Vagina (tissue), 2 donors: ENCODE measurements around the gene STARD3NL. TPM values are rescaled to one million over a fixed set of nuclear protein-coding genes. Genes with fewer than 3 reads are reported as not detected.
"Not testable (repeated sequence)": the region's sequence is repeated elsewhere in the genome, so short reads cannot be mapped to it uniquely, and the experiment has no call there.

Experiments
- DNase-seq, 2 donors: peaks; one replicate each; pipeline ENCODE4 v3.0.0-alpha.2; 2017; ENCODE audit errors: extremely low spot score in 2 of 2
- H3K27ac ChIP-seq: fragments of 200-600 bp; sonication (generic); one replicate; pipeline ENCODE4 v1.5.1; 2019
- H3K27me3 ChIP-seq: fragments of 200-600 bp; sonication (generic); one replicate; pipeline ENCODE4 v1.5.1; 2019
- H3K36me3 ChIP-seq, 2 donors: fragments of 200-600 bp; sonication (generic); one replicate each; pipeline ENCODE4 v1.5.1; 2017 to 2019
- H3K4me1 ChIP-seq: fragments of 200-600 bp; sonication (generic); one replicate; pipeline ENCODE4 v1.5.1; 2019
- H3K4me3 ChIP-seq, 2 donors: fragments of 200-600 bp; sonication (generic); 1 replicate in 1 of 2; 2 replicates in 1 of 2; pipeline ENCODE4 v1.5.1; 2016 to 2019
- H3K9me3 ChIP-seq: fragments of 200-600 bp; sonication (generic); one replicate; pipeline ENCODE4 v1.5.1; 2019
- POLR2A ChIP-seq, 2 donors: fragments of 450-650 bp; IDR thresholded peaks; one replicate each; pipeline ENCODE4 v1.6.1; 2017; ENCODE audit warnings: antibody characterized with exemption in 2 of 2, mild to moderate bottlenecking in 2 of 2, moderate library complexity in 2 of 2
- POLR2AphosphoS5 ChIP-seq, 2 donors: sonication (generic); formaldehyde crosslinking; IDR thresholded peaks; one replicate each; pipeline ENCODE4 v1.9.0; 2017; ENCODE audit warnings: antibody characterized with exemption in 2 of 2, mild to moderate bottlenecking in 2 of 2, low read depth in 1 of 2; ENCODE audit not compliant: insufficient read depth in 1 of 2
- intact Hi-C: fragments of 100-400 bp; cut with DNase I; formaldehyde crosslinking; loops from one replicate; pipeline ENCODE4 v1.15.1; 2023
- total RNA-seq: library from RNA; depleted of rRNA; stranded (reverse); fragments of >200 nt; gene quantifications from one replicate; pipeline ENCODE4 v1.2.3, GENCODE V29; 2016
- TF ChIP-seq, protein P1 (sequence below), 3 experiments: fragments of 450-650 bp in 2 of 3; fragments of 200-600 bp in 1 of 3; sonication (generic) in 1 of 3; IDR thresholded peaks; one replicate each; pipeline ENCODE4 v1.5.1; 2017 to 2019; ENCODE audit warnings: antibody characterized with exemption in 3 of 3, mild to moderate bottlenecking in 2 of 3, moderate library complexity in 2 of 3

STARD3NL gene
- total RNA-seq, 1 donor from 2014 or later: 29.5 TPM

DNA sequence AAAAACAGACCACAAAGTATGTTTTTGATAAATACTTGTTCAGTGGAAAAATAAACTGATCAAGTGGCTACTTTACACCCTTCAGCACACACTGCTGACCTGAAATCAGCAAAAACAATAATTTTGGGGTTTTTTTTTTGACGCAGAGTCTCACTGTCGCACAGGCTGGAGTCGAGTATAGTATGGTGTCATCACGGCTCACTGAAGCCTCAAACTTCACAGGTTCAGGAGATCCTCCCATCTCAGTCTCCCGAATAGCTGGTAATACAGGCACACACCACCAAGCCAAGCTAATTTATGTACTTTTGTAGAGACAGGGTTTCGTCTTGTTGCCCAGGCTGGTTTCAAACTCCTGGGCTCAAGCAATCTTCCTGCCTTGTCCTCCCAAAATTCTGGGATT, 64.8 kb downstream of the STARD3NL start:
- DNase-seq: no peak
- H3K4me3 ChIP-seq: no peak overlapping the region
- intact Hi-C loops: no loop called here
- H3K9me3 ChIP-seq: no peaks in the 10 kb centered on the region
- no peak overlapping the region for H3K27ac ChIP-seq
- TF ChIP-seq POLR2A (IDR thresholded peaks at IDR 0.05) (no peak), POLR2AphosphoS5 (IDR thresholded peaks at IDR 0.05; ENCODE audit: insufficient read depth in 1 of 2, low read depth in 1 of 2) (no peak)
- TF ChIP-seq, protein P1, sequence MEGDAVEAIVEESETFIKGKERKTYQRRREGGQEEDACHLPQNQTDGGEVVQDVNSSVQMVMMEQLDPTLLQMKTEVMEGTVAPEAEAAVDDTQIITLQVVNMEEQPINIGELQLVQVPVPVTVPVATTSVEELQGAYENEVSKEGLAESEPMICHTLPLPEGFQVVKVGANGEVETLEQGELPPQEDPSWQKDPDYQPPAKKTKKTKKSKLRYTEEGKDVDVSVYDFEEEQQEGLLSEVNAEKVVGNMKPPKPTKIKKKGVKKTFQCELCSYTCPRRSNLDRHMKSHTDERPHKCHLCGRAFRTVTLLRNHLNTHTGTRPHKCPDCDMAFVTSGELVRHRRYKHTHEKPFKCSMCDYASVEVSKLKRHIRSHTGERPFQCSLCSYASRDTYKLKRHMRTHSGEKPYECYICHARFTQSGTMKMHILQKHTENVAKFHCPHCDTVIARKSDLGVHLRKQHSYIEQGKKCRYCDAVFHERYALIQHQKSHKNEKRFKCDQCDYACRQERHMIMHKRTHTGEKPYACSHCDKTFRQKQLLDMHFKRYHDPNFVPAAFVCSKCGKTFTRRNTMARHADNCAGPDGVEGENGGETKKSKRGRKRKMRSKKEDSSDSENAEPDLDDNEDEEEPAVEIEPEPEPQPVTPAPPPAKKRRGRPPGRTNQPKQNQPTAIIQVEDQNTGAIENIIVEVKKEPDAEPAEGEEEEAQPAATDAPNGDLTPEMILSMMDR (IDR thresholded peaks at IDR 0.05): no peak
- no peaks in the 10 kb centered on the region for H3K4me1 ChIP-seq
- no peaks in the 10 kb centered on the region for H3K36me3 ChIP-seq
- no peaks in the 10 kb centered on the region for H3K27me3 ChIP-seq

DNA sequence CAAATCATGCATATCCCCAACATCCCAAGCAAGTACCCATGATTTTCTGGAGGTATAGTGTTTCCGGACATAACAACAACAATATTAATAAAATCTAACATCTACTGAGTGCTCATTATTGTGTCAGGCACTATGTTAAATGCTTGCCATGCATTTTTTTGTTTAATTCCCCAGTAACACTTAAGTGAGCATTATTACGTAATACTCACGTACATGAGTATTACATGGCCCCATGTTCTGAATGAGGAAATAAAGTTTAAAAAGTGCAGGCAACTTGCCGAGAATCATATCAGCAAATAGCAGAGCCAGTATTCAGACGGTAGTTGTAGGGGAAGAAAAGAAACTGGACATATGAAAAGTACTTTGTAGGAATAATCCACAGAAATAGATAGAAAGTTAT, 65.3 kb downstream of the STARD3NL start:
- H3K4me1 ChIP-seq, H3K36me3 ChIP-seq, H3K9me3 ChIP-seq, intact Hi-C loops, H3K4me3 ChIP-seq, H3K27ac ChIP-seq, DNase-seq, H3K27me3 ChIP-seq: not testable (repeated sequence)

DNA sequence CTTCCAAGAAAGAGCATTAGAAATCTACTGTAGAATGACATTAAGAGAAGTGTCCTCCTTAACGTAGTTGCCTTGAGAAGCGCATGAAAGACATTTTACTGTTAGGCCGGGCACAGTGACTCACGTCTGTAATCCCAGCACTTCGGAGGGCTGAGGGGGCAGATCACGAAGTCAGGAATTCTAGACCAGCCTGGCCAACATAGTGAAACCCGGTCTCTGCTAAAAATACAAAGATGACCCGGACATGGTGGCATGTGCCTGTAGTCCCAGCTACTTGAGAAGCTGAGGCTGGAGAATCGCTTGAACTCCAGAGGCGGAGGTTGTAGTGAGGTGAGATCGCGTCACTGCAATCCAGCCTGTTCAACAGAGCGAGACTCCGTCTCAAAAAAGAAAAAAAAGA, 66.5 kb downstream of the STARD3NL start:
- no peak for TF ChIP-seq POLR2AphosphoS5 (IDR thresholded peaks at IDR 0.05; ENCODE audit: insufficient read depth in 1 of 2, low read depth in 1 of 2)
- TF ChIP-seq, protein P1 (IDR thresholded peaks at IDR 0.05): no peak
- TF ChIP-seq POLR2A (IDR thresholded peaks at IDR 0.05): no peak
- Histone ChIP-seq H3K4me1 (no peaks in the 10 kb centered on the region), H3K4me3 (no peak overlapping the region), H3K27me3 (no peaks in the 10 kb centered on the region), H3K9me3 (no peaks in the 10 kb centered on the region), H3K36me3 (no peaks in the 10 kb centered on the region), H3K27ac (no peak overlapping the region)
- no peak for DNase-seq
- intact Hi-C loops: no loop called here

DNA sequence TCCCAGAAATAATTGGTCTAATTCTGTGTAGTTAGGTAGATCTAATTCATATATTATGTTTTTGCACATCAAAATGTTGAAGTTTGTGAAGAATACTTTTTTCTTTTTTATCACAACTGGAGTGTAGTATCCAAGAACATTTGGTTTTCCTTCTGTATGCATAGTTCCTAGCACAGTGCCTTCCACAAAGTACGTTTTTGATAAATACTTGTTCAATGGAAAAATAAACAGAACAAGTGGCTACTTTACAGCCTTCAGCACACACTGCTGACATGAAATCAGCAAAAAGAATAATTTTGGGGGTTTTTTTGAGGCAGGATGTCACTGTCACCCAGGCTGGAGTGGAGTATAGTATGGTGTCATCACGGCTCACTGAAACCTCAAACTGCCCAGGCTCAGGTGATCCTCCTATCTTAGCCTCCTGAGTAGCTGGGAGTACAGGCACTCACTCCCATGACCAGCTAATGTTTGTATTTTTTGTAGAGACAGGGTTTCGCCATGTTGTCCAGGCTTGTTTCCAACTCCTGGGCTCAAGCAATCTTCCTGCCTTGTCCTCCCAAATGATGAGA, 67.4 kb downstream of the STARD3NL start:
- H3K27ac ChIP-seq: no peak overlapping the region
- no peaks in the 10 kb centered on the region for H3K36me3 ChIP-seq
- intact Hi-C loops: no loop called here
- H3K4me1 ChIP-seq: no peaks in the 10 kb centered on the region
- no peaks in the 10 kb centered on the region for H3K9me3 ChIP-seq
- TF ChIP-seq POLR2AphosphoS5 (IDR thresholded peaks at IDR 0.05; ENCODE audit: insufficient read depth in 1 of 2, low read depth in 1 of 2) (no peak), POLR2A (IDR thresholded peaks at IDR 0.05) (no peak)
- TF ChIP-seq, protein P1 (IDR thresholded peaks at IDR 0.05): no peak
- H3K4me3 ChIP-seq: no peak overlapping the region
- no peaks in the 10 kb centered on the region for H3K27me3 ChIP-seq
- DNase-seq: no peak

DNA sequence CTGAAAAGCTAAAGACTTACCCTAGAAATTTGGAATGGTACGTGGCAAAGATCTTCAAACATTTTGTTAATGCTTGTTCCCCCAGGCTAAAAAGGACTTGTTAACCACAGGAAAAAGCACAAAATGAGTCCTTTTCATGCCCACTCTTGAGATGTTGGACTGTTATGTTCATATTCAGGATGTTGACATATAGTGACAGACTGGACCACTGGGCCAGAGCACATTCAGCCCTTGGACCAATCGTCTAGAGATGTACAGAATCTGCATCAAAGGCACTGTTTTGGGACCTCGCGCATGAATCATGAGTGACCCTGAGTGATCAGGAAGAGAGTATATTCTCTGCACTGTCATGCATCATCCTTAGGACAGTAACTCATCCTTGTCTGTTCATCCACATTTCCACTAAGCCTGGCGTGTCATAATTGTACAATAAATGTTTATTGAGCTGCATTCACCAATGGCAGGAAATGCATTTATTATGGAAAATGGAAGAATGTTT, 70.1 kb downstream of the STARD3NL start:
- Histone ChIP-seq H3K27me3 (no peaks in the 10 kb centered on the region), H3K4me1 (no peaks in the 10 kb centered on the region), H3K4me3 (no peak overlapping the region), H3K36me3 (no peaks in the 10 kb centered on the region), H3K9me3 (no peaks in the 10 kb centered on the region), H3K27ac (no peak overlapping the region)
- TF ChIP-seq, protein P1 (IDR thresholded peaks at IDR 0.05): no peak
- no peak for TF ChIP-seq POLR2A (IDR thresholded peaks at IDR 0.05)
- TF ChIP-seq POLR2AphosphoS5 (IDR thresholded peaks at IDR 0.05; ENCODE audit: insufficient read depth in 1 of 2, low read depth in 1 of 2): no peak
- DNase-seq: no peak
- intact Hi-C loops: no loop called here

DNA sequence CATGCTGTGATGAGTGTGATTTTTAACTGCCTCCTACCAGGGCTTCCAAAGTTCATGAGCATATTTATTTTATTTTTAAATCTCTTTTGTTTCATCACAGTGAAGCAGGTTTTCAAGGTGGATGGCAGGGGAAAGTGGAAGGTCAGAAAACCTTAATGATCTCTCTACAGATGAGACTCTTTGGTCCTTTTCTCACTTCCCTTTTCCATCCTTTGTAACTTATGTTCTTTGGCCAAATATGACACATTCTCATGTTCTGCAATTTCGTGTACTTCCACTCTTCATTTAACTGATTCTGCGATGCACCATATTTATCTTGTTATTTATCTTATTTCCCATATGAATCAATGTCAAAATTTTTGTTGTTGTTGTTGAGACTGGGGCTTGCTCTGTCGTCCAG, 71.8 kb downstream of the STARD3NL start:
- H3K27me3 ChIP-seq, H3K4me1 ChIP-seq, H3K36me3 ChIP-seq, DNase-seq, H3K9me3 ChIP-seq, intact Hi-C loops, H3K27ac ChIP-seq, H3K4me3 ChIP-seq: not testable (repeated sequence)
